Natural killer cell (primary cell): ENCODE measurements around the gene SIRT6. TPM values are rescaled to one million over a fixed set of nuclear protein-coding genes. Genes with fewer than 3 reads are reported as not detected.

Experiments
- ATAC-seq, 3 donors: fragments of 150-1000 bp in 2 of 3; fragments of 200-7000 bp in 1 of 3; cut with Tn5 transposase; 1 replicate in 1 of 3; 2 replicates in 2 of 3; pipeline ENCODE4 v1.10.0; 2021; ENCODE audit warnings: mild to moderate bottlenecking in 2 of 3, moderate library complexity in 2 of 3
- DNase-seq, 2 donors: peaks; one replicate each; pipeline versions ENCODE4 v3.0.0 to v3.0.0-alpha.2; 2013 to 2021; ENCODE audit warnings: mixed read lengths in 1 of 2
- H3K27ac ChIP-seq: one replicate; pipeline ENCODE4 v1.5.1; 2013; ENCODE audit warnings: mild to moderate bottlenecking, low read length
- H3K27me3 ChIP-seq: one replicate; pipeline ENCODE4 v1.6.1; 2013; ENCODE audit warnings: low read length; ENCODE audit not compliant: control insufficient read depth, insufficient read depth
- H3K36me3 ChIP-seq: one replicate; pipeline ENCODE4 v1.6.1; 2013; ENCODE audit warnings: low read length; ENCODE audit not compliant: control insufficient read depth, insufficient read depth
- H3K4me1 ChIP-seq: one replicate; pipeline ENCODE4 v1.6.1; 2013; ENCODE audit warnings: low read length; ENCODE audit not compliant: control insufficient read depth, insufficient read depth
- H3K4me3 ChIP-seq: one replicate; pipeline ENCODE4 v1.5.1; 2013; ENCODE audit warnings: low read length
- H3K9me3 ChIP-seq: one replicate; pipeline ENCODE4 v1.6.1; 2013; ENCODE audit warnings: low read length; ENCODE audit not compliant: control insufficient read depth, insufficient read depth
- H3K27ac Mint-ChIP-seq, 2 donors: one replicate each; pipeline ENCODE4 v1.8.0; 2022; ENCODE audit warnings: mild to moderate bottlenecking in 2 of 2, mixed read lengths in 2 of 2, moderate library complexity in 1 of 2
- H3K27me3 Mint-ChIP-seq, 2 donors: one replicate each; pipeline ENCODE4 v1.8.0; 2022; ENCODE audit warnings: low read depth in 2 of 2, mixed read lengths in 2 of 2
- H3K36me3 Mint-ChIP-seq: one replicate; pipeline ENCODE4 v1.8.0; 2022; ENCODE audit warnings: mixed read lengths
- H3K4me1 Mint-ChIP-seq, 2 donors: one replicate each; pipeline ENCODE4 v1.8.0; 2022; ENCODE audit warnings: mixed read lengths in 2 of 2
- H3K4me3 Mint-ChIP-seq: one replicate; pipeline ENCODE4 v1.8.0; 2022; ENCODE audit warnings: mild to moderate bottlenecking, moderate library complexity, mixed read lengths
- H3K9me3 Mint-ChIP-seq, 2 donors: one replicate each; pipeline ENCODE4 v1.8.0; 2022; ENCODE audit warnings: mixed read lengths in 2 of 2
- WGBS: methylation state at CpG from one replicate; pipeline ENCODE4 v1.1.7; 2013; ENCODE audit warnings: missing lambda C conversion rate; ENCODE audit not compliant: insufficient coverage; 5-methylcytosine and 5-hydroxymethylcytosine counted together
- intact Hi-C: fragments of 100-400 bp; cut with micrococcal nuclease; formaldehyde crosslinking; loops from one replicate; pipeline ENCODE4 v1.14.2; 2022
- total RNA-seq, 4 donors: library from RNA; stranded (reverse); fragments of 120-200 nt in 1 of 4; gene quantifications; one replicate each; pipeline versions ENCODE4 v1.2.3 to v1.2.4, GENCODE V29; 2013 to 2022
- TF ChIP-seq, protein P1 (sequence below): fragments of 200-600 bp; IDR thresholded peaks from one replicate; pipeline ENCODE4 v1.8.0; 2022; ENCODE audit warnings: antibody characterized with exemption

The SIRT6 gene
- total RNA-seq, 3 donors from 2014 or later (not counting 1 experiment from before 2014, with no cell fraction given) = 29.5 to 37.4 (median 30.5) TPM

- DNase-seq = no peak
- Mint-ChIP-seq H3K36me3 (no peaks in the 10 kb centered on the region), H3K27ac (no peak overlapping the region), H3K27me3 (peaks cover 0 to 7% of the 10 kb centered on the region in 2 donors), H3K4me1 (peaks cover 9 to 27% of the 10 kb centered on the region in 2 donors), H3K4me3 (no peak overlapping the region), H3K9me3 (no peaks in the 10 kb centered on the region)
- peaks cover 1% of the 10 kb centered on the region for H3K4me1 ChIP-seq
- H3K4me3 ChIP-seq = no peak overlapping the region
- 96% methylated on average over 41 of the region's 41 CpGs for WGBS
- H3K27ac ChIP-seq = no peak overlapping the region
- ATAC-seq = no peak
- H3K9me3 ChIP-seq = no peaks in the 10 kb centered on the region
- TF ChIP-seq, protein P1, sequence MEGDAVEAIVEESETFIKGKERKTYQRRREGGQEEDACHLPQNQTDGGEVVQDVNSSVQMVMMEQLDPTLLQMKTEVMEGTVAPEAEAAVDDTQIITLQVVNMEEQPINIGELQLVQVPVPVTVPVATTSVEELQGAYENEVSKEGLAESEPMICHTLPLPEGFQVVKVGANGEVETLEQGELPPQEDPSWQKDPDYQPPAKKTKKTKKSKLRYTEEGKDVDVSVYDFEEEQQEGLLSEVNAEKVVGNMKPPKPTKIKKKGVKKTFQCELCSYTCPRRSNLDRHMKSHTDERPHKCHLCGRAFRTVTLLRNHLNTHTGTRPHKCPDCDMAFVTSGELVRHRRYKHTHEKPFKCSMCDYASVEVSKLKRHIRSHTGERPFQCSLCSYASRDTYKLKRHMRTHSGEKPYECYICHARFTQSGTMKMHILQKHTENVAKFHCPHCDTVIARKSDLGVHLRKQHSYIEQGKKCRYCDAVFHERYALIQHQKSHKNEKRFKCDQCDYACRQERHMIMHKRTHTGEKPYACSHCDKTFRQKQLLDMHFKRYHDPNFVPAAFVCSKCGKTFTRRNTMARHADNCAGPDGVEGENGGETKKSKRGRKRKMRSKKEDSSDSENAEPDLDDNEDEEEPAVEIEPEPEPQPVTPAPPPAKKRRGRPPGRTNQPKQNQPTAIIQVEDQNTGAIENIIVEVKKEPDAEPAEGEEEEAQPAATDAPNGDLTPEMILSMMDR = no peak
- peaks cover 3% of the 10 kb centered on the region for H3K27me3 ChIP-seq
- H3K36me3 ChIP-seq = peaks cover 4% of the 10 kb centered on the region
- intact Hi-C loops = no loop called here
These were observed 7.3 kb downstream of the SIRT6 start for GRCh38 chr19:4174895-4175668.

DNA sequence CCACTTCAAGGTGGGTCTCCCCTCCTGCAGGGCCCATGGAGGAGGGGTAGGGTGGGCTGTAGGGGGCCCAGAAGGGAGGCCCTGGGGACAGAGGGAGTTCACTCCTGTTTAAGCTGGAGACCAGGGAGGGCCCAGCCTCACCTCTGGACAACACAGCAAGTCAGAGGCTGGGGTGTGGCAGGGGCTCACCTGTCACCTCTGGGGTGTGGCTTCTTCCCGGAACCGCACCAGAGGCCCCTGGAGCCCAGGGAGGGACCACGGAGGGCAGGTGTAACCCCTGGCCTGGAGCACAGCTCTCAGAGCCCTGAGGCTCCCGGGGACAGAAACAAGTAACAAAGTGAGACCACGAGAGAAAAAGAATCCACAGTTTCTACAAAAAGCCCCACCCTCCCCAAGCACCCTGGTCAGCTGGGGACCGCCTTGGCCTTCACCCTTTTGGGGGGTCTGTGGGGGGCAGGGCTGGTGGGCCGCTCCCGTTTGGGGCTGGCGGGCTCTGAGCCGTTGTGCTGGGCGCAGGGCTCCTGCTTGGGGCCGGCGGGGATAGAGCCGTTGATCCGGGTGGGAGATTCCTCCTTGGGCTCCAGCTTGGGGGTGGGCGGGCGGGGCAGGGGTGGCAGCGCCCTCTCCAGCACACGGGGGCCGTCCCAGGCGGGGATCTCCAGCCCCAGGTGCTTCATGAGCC is 8.0 kb downstream of the SIRT6 start:
- no peaks in the 10 kb centered on the region for H3K36me3 Mint-ChIP-seq
- no peak overlapping the region for H3K27ac Mint-ChIP-seq
- DNase-seq (no peak), ATAC-seq (no peak)
- Histone ChIP-seq H3K4me1 (no peaks in the 10 kb centered on the region), H3K27me3 (peaks cover 3% of the 10 kb centered on the region), H3K4me3 (no peak overlapping the region), H3K36me3 (peaks cover 4% of the 10 kb centered on the region), H3K9me3 (no peaks in the 10 kb centered on the region), H3K27ac (no peak overlapping the region)
- H3K4me1 Mint-ChIP-seq = peaks cover 4 to 21% of the 10 kb centered on the region in 2 donors
- TF ChIP-seq, protein P1 = no peak
- H3K27me3 Mint-ChIP-seq = peaks cover 0 to 7% of the 10 kb centered on the region in 2 donors
- intact Hi-C loops = no loop called here
- H3K9me3 Mint-ChIP-seq = no peaks in the 10 kb centered on the region
- H3K4me3 Mint-ChIP-seq = no peak overlapping the region
- WGBS = 89% methylated on average over 20 of the region's 21 CpGs

- Histone ChIP-seq H3K27me3 (peaks cover 3% of the 10 kb centered on the region), H3K9me3 (no peaks in the 10 kb centered on the region), H3K4me1 (no peaks in the 10 kb centered on the region), H3K4me3 (no peak overlapping the region), H3K27ac (no peak overlapping the region), H3K36me3 (peaks cover 4% of the 10 kb centered on the region)
- 48% methylated on average over 10 of the region's 11 CpGs for WGBS
- intact Hi-C loops = no loop called here
- H3K36me3 Mint-ChIP-seq = no peaks in the 10 kb centered on the region
- H3K4me3 Mint-ChIP-seq = no peak overlapping the region
- H3K9me3 Mint-ChIP-seq = no peaks in the 10 kb centered on the region
- DNase-seq (no peak), ATAC-seq (no peak)
- TF ChIP-seq, protein P1 = no peak
- H3K4me1 Mint-ChIP-seq = peaks cover 0 to 17% of the 10 kb centered on the region in 2 donors
- no peak overlapping the region for H3K27ac Mint-ChIP-seq
- peaks cover 0 to 7% of the 10 kb centered on the region in 2 donors for H3K27me3 Mint-ChIP-seq
These were observed 8.7 kb downstream of the SIRT6 start for GRCh38 chr19:4173479-4174212.
